AG04450 (cell line): ENCODE results near the gene NCBP3. TPM values are rescaled to one million over a fixed set of nuclear protein-coding genes. Genes with fewer than 3 reads are reported as not detected.

ENCODE experiments used
- CTCF ChIA-PET: fragments of 300-600, 350-600 bp; formaldehyde crosslinking; extraction: SDS; loops from one replicate; lab custom pipeline; 2022; ENCODE audit warnings: antibody characterized with exemption, inconsistent platforms; lab: Charles Lee
- POLR2A ChIA-PET: fragments of 350-600 bp; formaldehyde crosslinking; extraction: SDS; loops from one replicate; lab custom pipeline; 2021; ENCODE audit warnings: antibody characterized with exemption, inconsistent platforms; lab: Yijun Ruan, JAX
- DNase-seq: peaks from one replicate; pipeline ENCODE4 v3.0.0-alpha.2; 2011; ENCODE audit warnings: low read depth, low spot score
- H3K27ac ChIP-seq: one replicate; pipeline ENCODE4 v1.5.1; 2012; ENCODE audit warnings: low read depth, low read length, control low read depth
- H3K27me3 ChIP-seq: one replicate; pipeline ENCODE4 v1.6.0; 2012; ENCODE audit warnings: low read length; ENCODE audit not compliant: control insufficient read depth, insufficient read depth
- H3K4me3 ChIP-seq: 2 replicates; pipeline ENCODE4 v1.5.1; 2011; ENCODE audit warnings: mild to moderate bottlenecking, low read depth, low read length, control low read depth
- H3K9me3 ChIP-seq: 2 replicates; pipeline ENCODE4 v1.5.1; 2012; ENCODE audit warnings: low read length; ENCODE audit not compliant: control insufficient read depth, insufficient read depth
- polyA plus RNA-seq: library from polyadenylated mRNA; depleted of rRNA; stranded (reverse); fragments of >200 nt; gene quantifications from 2 replicates; pipeline ENCODE4 v1.2.3, GENCODE V29; 2011
- TF ChIP-seq, protein P1 (sequence below): IDR thresholded peaks from 2 replicates; pipeline ENCODE4 v1.5.1; 2011; ENCODE audit warnings: low read depth, low read length, control low read depth, inconsistent platforms

NCBP3 gene
- polyA plus RNA-seq, 1 experiment = 28.5 TPM

DNA sequence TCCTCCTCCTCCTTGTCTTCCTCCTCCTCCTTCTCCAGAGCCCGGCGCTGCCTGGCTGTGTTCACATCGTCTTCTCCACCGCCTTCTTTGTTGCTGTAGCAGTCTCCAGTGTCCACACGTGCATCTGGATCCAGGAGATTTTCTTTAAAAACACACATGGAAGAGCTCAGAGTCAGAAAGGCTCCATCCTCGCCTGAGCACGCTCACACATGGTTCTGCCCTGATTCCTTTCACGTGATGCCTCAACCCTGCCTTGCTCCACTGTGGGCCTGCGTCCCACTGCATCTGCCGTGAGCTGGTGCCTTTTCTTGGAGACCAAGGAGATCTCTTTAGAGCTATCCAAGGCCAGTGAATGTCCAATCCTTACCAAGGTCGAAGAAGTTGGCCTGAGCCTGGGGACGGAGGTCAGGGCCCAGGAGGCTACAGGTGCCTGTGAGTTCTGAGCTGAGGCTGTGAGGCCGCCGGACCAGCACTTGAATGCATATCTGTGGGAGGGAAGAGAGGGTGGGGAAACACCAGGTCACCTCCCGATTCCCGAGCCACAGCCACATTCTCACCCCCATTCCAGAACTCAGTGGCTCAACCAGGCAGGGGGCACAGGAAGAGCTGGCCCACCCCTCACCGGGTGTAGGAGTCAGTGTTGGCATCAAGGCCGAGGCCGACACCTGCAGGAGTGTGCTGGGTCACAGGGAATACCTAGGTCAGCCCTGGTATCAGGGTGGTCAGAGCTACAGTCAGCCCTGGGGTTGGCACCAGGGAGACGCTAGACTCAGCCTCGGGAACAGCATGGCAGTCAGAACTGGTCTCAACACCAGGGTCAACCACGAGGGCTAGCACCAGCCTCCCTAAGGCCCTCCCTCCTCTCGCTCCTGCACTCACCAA lies 84.8 kb downstream of the NCBP3 start:
- TF ChIP-seq, protein P1, sequence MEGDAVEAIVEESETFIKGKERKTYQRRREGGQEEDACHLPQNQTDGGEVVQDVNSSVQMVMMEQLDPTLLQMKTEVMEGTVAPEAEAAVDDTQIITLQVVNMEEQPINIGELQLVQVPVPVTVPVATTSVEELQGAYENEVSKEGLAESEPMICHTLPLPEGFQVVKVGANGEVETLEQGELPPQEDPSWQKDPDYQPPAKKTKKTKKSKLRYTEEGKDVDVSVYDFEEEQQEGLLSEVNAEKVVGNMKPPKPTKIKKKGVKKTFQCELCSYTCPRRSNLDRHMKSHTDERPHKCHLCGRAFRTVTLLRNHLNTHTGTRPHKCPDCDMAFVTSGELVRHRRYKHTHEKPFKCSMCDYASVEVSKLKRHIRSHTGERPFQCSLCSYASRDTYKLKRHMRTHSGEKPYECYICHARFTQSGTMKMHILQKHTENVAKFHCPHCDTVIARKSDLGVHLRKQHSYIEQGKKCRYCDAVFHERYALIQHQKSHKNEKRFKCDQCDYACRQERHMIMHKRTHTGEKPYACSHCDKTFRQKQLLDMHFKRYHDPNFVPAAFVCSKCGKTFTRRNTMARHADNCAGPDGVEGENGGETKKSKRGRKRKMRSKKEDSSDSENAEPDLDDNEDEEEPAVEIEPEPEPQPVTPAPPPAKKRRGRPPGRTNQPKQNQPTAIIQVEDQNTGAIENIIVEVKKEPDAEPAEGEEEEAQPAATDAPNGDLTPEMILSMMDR = no peak
- CTCF ChIA-PET = interaction anchor here (1.4 kb wide), 1 partner anchor 85 kb away, joined by 5 read pairs; no protein-coding TSS in a partner anchor
- peaks cover 7% of the 10 kb centered on the region for H3K27me3 ChIP-seq
- POLR2A ChIA-PET = interaction anchor here (0.6 kb wide), 1 partner anchor 93 kb away, joined by 5 read pairs; no protein-coding TSS in a partner anchor
- DNase-seq = no peak
- no peak overlapping the region for H3K27ac ChIP-seq
- peaks cover 16% of the 10 kb centered on the region for H3K9me3 ChIP-seq
- H3K4me3 ChIP-seq = no peak overlapping the region

DNA sequence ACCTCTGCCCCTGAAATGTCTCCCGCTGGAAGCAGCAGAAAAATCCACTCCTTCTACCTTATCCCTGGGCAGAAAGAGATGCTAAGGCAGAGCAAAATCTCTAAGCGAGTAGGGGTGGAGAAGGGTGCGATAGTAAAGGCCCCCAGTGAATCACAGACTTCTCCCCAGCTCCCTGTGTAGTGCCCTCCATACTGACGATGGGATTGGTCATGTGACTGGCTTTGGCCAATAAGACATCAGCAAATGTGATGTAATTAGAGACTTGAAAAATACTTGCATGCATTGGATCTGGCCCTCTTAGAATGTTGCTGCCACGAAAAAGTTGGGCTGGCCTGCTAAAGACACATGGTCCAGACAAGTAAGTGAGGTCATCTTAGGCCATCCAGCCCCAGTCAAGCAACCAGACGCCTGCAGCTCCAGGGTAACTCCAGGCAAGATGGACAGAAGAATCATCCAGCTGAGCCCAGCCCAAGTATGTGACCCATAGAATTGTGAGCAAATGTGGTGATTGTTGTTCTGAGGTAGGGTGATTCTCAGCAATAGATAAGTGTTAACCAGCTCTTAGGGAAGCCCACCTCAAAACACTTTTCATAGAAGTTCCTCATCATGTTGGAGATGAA lies 86.3 kb downstream of the NCBP3 start:
- H3K4me3 ChIP-seq = no peak overlapping the region
- ChIA-PET POLR2A (interaction anchor here (0.6 kb wide), 1 partner anchor 94 kb away, joined by 3 read pairs; no protein-coding TSS in a partner anchor), CTCF (interaction anchor here (0.7 kb wide), 1 partner anchor 22 kb away, joined by 4 read pairs; no protein-coding TSS in a partner anchor)
- H3K9me3 ChIP-seq = peaks cover 11% of the 10 kb centered on the region
- TF ChIP-seq, protein P1 = no peak
- no peak overlapping the region for H3K27ac ChIP-seq
- no peak for DNase-seq
- H3K27me3 ChIP-seq = peaks cover 7% of the 10 kb centered on the region

DNA sequence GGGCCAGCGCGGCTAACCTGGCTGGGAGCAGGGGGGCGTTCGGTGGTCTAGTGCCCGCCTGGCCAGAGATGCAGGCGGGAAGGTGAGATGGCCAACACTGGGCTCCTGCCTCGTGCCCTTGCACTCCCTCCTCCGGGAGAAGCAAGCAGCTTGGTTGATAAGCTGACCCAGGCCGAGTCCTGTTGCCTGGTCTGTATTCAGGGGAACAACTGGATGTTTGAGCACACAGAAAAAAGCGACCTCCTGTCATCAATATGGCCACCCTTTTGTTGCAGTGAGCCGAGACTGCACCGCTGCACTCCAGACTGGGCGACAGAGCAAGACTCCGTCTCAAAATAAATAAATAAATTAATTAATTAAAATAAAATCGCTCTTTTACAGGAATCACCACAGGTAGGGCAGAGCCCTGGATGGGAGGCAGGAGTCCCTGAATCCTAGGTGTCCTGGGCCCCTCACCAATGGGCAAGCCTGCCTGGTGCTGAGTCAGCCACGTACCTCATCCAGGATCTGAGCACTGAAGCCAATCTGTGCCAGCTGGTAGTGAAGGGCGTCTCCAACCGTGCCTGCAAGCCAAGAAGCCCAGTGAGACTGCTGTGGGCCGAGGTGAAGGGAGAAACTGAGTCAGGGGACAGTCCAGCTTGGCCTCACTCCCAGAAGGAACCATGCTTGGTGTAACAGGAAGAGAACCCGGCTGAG lies 90.6 kb downstream of the NCBP3 start:
- CTCF ChIA-PET = interaction anchor here (1.4 kb wide), 1 partner anchor 91 kb away, joined by 7 read pairs; the partner anchor contains the start of gene NCBP3
- POLR2A ChIA-PET = no interaction called here

DNA sequence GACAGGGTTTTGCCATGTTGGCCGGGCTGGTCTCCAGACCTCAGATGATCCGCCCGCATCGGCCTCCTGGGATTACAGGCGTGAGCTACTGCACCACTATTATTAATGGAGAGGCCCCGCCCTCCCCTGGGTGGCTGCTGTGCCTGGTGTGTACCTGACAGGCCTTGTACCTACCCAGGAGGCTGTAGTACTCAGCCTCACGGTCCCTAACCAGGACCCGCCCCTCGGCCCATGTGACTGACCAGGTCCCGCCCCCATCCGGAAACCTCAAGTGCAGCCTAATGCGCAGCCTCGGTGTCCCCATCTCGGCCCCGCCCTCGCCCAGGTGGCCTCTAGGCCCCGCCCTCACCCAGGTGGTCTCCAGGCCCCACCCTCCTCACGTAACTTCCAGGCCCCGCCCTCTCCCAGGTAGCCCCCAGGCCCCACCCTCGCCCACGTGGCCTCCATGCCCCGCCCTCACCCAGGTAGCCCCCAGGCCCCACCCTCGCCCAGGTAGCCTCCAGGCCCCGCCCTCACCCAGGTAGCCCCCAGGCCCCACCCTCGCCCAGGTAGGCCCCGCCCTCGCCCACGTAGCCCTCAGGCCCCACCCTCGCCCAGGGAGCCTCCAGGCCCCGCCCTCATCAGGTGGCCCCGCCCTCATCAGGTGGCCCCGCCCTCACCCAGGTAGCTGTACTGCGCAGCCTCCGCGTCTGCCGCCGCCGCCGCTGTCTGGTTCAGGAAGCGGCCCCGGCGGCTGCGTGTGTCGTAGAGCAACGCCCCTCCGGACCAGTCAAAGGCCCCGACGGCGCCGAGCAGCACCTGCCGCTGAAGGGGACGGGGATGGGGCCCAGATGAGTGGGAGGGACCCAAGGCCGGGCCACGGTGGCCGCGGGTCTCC lies 91.3 kb downstream of the NCBP3 start:
- Histone ChIP-seq H3K4me3 (no peak overlapping the region), H3K27ac (no peak overlapping the region), H3K27me3 (peaks cover 12% of the 10 kb centered on the region), H3K9me3 (peaks cover 5% of the 10 kb centered on the region)
- TF ChIP-seq, protein P1 = no peak
- POLR2A ChIA-PET = no interaction called here
- no peak for DNase-seq
- CTCF ChIA-PET = no interaction called here

More for the DNA sequence above, 90.6 kb downstream of the NCBP3 start:
- no peak overlapping the region for H3K27ac ChIP-seq
- TF ChIP-seq, protein P1 = no peak
- H3K9me3 ChIP-seq = peaks cover 11% of the 10 kb centered on the region
- peaks cover 7% of the 10 kb centered on the region for H3K27me3 ChIP-seq
- H3K4me3 ChIP-seq = no peak overlapping the region
- DNase-seq = no peak
